K562 (cell line): ENCODE data around the gene SLAMF8. TPM values are rescaled to one million over a fixed set of nuclear protein-coding genes. Genes with fewer than 3 reads are reported as not detected.

Experiments used
- ATAC-seq: fragments of 200-7000 bp; cut with Tn5 transposase; 3 replicates; pipeline ENCODE4 v1.9.1; 2020; ENCODE audit warnings: moderate library complexity
- BruUV-seq: library from RNA; stranded (reverse); fragments of 400-500 nt; replicated peaks from 2 replicates; lab custom pipeline; 2021; lab: Mats Ljungman, UMichigan
- CTCF ChIA-PET: fragments of 300-600 bp; formaldehyde crosslinking; extraction: SDS; loops from one replicate; lab custom pipeline; 2021; ENCODE audit warnings: low intra/inter-chr PET ratio; lab: Yijun Ruan, JAX
- POLR2A ChIA-PET: fragments of 300-600, 350-650 bp; sonication (Branson Sonifier 250); formaldehyde crosslinking; extraction: SDS; loops from one replicate; lab custom pipeline; 2021; ENCODE audit warnings: antibody characterized with exemption, inconsistent platforms; lab: Yijun Ruan, JAX
- DNase-seq, 4 experiments: peaks; one replicate each; pipeline versions ENCODE4 v3.0.0 to v3.0.0-alpha.2; 2011 to 2018; ENCODE audit warnings: low spot score in 3 of 4, mixed read lengths in 3 of 4; ENCODE audit errors: extremely low read depth in 1 of 4
- FAIRE-seq: peaks from 2 replicates; lab custom pipeline; 2011; peaks lifted over from hg19 to GRCh38; lab: Jason Lieb, UNC
- H2AFZ ChIP-seq: 2 replicates; pipeline ENCODE4 v1.6.0; 2011; ENCODE audit warnings: low read depth, low read length, control low read depth, inconsistent platforms
- H3K27ac ChIP-seq: fragments of 200-600 bp; 3 replicates; pipeline ENCODE4 v1.8.0; 2011; ENCODE audit warnings: low read depth, mild to moderate bottlenecking, control low read depth, inconsistent platforms, low read length, moderate library complexity, mixed read lengths; ENCODE audit errors: extremely low read depth
- H3K27me3 ChIP-seq, 2 experiments: fragments of 300-600 bp in 1 of 2; 2 replicates in 1 of 2; 3 replicates in 1 of 2; pipeline versions ENCODE4 v1.6.0 to v1.8.0; 2011; ENCODE audit warnings: inconsistent platforms in 2 of 2, low read length in 2 of 2, mild to moderate bottlenecking in 1 of 2, mixed read lengths in 1 of 2, moderate library complexity in 1 of 2; ENCODE audit not compliant: control insufficient read depth in 2 of 2, insufficient read depth in 2 of 2
- H3K36me3 ChIP-seq: fragments of 300-600 bp; 3 replicates; pipeline ENCODE4 v1.8.0; 2011; ENCODE audit warnings: mild to moderate bottlenecking, low read length, inconsistent platforms; ENCODE audit not compliant: control insufficient read depth, insufficient read depth
- H3K4me1 ChIP-seq, 2 experiments: fragments of 200-600 bp in 1 of 2; replicated peaks in 1 of 2; 2 replicates in 1 of 2; 3 replicates in 1 of 2; pipeline versions ENCODE4 v1.5.1 to v1.8.0; 2011; ENCODE audit warnings: inconsistent platforms in 2 of 2, low read length in 2 of 2, mild to moderate bottlenecking in 1 of 2, mixed read lengths in 1 of 2, moderate library complexity in 1 of 2; ENCODE audit not compliant: control insufficient read depth in 2 of 2, insufficient read depth in 2 of 2
- H3K4me2 ChIP-seq: 2 replicates; pipeline ENCODE4 v1.6.1; 2011; ENCODE audit warnings: low read length, control low read depth, inconsistent platforms, mixed read lengths; ENCODE audit not compliant: insufficient read depth
- H3K4me3 ChIP-seq: fragments of 200-600 bp; sonication (generic), shearing (Covaris generic); 2 replicates; pipeline ENCODE4 v1.5.1; 2016; ENCODE audit warnings: control low read depth, inconsistent platforms
- H3K79me2 ChIP-seq: fragments of 200-600 bp; 3 replicates; pipeline ENCODE4 v1.8.0; 2011; ENCODE audit warnings: low read length, inconsistent platforms; ENCODE audit not compliant: control insufficient read depth, insufficient read depth
- H3K9ac ChIP-seq, 2 experiments: 2 replicates each; pipeline versions ENCODE4 v1.6.0 to v1.6.1; 2011; ENCODE audit warnings: low read depth in 2 of 2, low read length in 2 of 2, control low read depth in 1 of 2, inconsistent platforms in 1 of 2, mild to moderate bottlenecking in 1 of 2, mixed read lengths in 1 of 2; ENCODE audit not compliant: insufficient read depth in 1 of 2
- H3K9me1 ChIP-seq: one replicate; pipeline ENCODE4 v1.6.0; 2011; ENCODE audit warnings: inconsistent platforms, mild to moderate bottlenecking, low read length, moderate library complexity; ENCODE audit not compliant: control insufficient read depth, insufficient read depth
- H3K9me3 ChIP-seq: replicated peaks from 2 replicates; pipeline ENCODE4 v1.5.1; 2011; ENCODE audit warnings: low read depth, low read length, inconsistent platforms; ENCODE audit not compliant: control insufficient read depth, insufficient read depth
- H4K20me1 ChIP-seq: replicated peaks from 2 replicates; pipeline ENCODE4 v1.6.1; 2011; ENCODE audit warnings: low read length, inconsistent platforms, mixed read lengths; ENCODE audit not compliant: control insufficient read depth, insufficient read depth
- CCNT2 ChIP-seq: IDR thresholded peaks from 2 replicates; pipeline ENCODE4 v1.6.1; 2011; ENCODE audit warnings: borderline replicate concordance, low read depth, mild to moderate bottlenecking, moderate library complexity, mixed read lengths, low read length; ENCODE audit not compliant: insufficient read length; ENCODE audit errors: extremely low read depth
- CREB3L1 ChIP-seq: fragments of 450-650 bp; IDR thresholded peaks from 2 replicates; pipeline ENCODE4 v1.6.1; 2014; ENCODE audit warnings: low read depth, mild to moderate bottlenecking, moderate library complexity, borderline replicate concordance
- JUND ChIP-seq, 2 experiments: IDR thresholded peaks; 2 replicates in 1 of 2; 3 replicates in 1 of 2; pipeline ENCODE4 v1.6.1; 2011; ENCODE audit warnings: borderline replicate concordance in 2 of 2, low read depth in 2 of 2, low read length in 2 of 2, improper control_type of control experiment in 1 of 2, missing biosample characterization in 1 of 2, missing genetic modification characterization in 1 of 2, missing genetic modification reagents in 1 of 2
- MAFG ChIP-seq: fragments of 450-650 bp; conservative IDR thresholded peaks from 2 replicates; pipeline ENCODE4 v1.6.1; 2016; ENCODE audit warnings: missing genetic modification characterization, missing compliant biosample characterization
- MBD2 ChIP-seq: sonication (generic); IDR thresholded peaks from 2 replicates; pipeline ENCODE4 v1.6.1; 2016; ENCODE audit warnings: low read depth, borderline replicate concordance
- MTA3 ChIP-seq: fragments of 450-650 bp; formaldehyde crosslinking; IDR thresholded peaks from 2 replicates; pipeline ENCODE4 v1.6.1; 2017; ENCODE audit warnings: mild to moderate bottlenecking, borderline replicate concordance
- SMARCA4 ChIP-seq: fragments of 450-650 bp; IDR thresholded peaks from 2 replicates; pipeline ENCODE4 v1.6.1; 2016
- ZNF444 ChIP-seq: fragments of 250-450 bp; sonication (Bioruptor Pico); IDR thresholded peaks from 2 replicates; pipeline ENCODE4 v1.4.0; 2020; ENCODE audit warnings: mild to moderate bottlenecking, moderate library complexity
- WGBS: fragments of 100-300 bp; shearing (Covaris generic); methylation state at CpG from one replicate; pipeline ENCODE4 v1.1.6; 2016; ENCODE audit warnings: low coverage, mixed read lengths; ENCODE audit not compliant: insufficient coverage; ENCODE audit errors: missing lambda C conversion rate; 5-methylcytosine and 5-hydroxymethylcytosine counted together
- in situ Hi-C: fragments of 300-500 bp; cut with MboI; formaldehyde crosslinking; loops from 4 replicates; pipeline ENCODE4 v1.15.0; 2018; ENCODE audit warnings: inconsistent platforms, mixed read lengths
- intact Hi-C: fragments of 100-400 bp; cut with micrococcal nuclease; formaldehyde crosslinking; loops from 2 replicates; pipeline ENCODE4 v1.14.2; 2022
- polyA plus RNA-seq, 8 experiments: library from polyadenylated mRNA; depleted of rRNA in 4 of 8; stranded (reverse) in 5 of 8; unstranded in 3 of 8; fragments of >200 nt; fragmentation: Nextera tagmentation in 2 of 8; fragmentation: Illumina TruSeq in 1 of 8; extraction: Ambion mirVana in 2 of 8; extraction: Trizol in 1 of 8; gene quantifications; 2 replicates each; pipeline versions ENCODE4 v1.2.1 to v1.2.3, GENCODE V29; 2011 to 2014; ENCODE audit warnings: inconsistent platforms in 1 of 8, missing spikeins in 1 of 8
- total RNA-seq, 7 experiments: library from RNA; depleted of rRNA in 6 of 7; stranded (reverse); fragments of >200 nt in 6 of 7; fragmentation: Illumina TruSeq in 2 of 7; extraction: Trizol in 2 of 7; gene quantifications; 2 replicates each; pipeline versions ENCODE4 v1.2.1 to v1.2.3, GENCODE V29; 2011 to 2021; ENCODE audit warnings: low replicate concordance in 1 of 7
- TF ChIP-seq, protein P1 (sequence below): fragments of 200-800 bp; sonication (Bioruptor generic); IDR thresholded peaks from 2 replicates; pipeline ENCODE4 v1.6.1; 2017; ENCODE audit warnings: missing genetic modification characterization, missing compliant biosample characterization
- TF ChIP-seq, protein P2 (sequence below): fragments of 450-650 bp; IDR thresholded peaks from 2 replicates; pipeline ENCODE4 v1.6.1; 2017; ENCODE audit warnings: antibody characterized with exemption, mild to moderate bottlenecking

The SLAMF8 gene
- total and polyA plus RNA-seq, 9 of the 15 experiments (the other 6 are each of a cell fraction or from before 2014, with no cell fraction given): not detected

DNA sequence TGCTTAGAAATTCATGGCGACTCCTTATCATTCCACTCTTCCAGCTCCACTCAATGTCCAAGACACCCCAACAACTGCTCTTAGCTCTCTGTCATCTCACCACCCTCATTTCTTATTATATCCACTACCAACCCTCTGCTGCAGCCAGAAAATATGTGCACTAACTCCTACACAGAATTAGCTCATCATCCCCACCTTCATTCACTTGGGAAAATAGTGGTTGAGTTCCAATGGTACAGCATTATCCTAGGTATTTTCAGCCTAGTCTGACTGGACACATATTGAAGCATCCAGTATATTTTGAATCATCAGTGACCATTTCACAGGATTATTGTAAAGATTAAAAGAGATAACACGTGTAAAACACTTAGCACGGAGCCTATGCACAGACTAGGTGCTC lies 52.5 kb downstream of the SLAMF8 start (continued):
- no peak for TF ChIP-seq MTA3
- no peak for TF ChIP-seq CCNT2
- TF ChIP-seq, protein P1, sequence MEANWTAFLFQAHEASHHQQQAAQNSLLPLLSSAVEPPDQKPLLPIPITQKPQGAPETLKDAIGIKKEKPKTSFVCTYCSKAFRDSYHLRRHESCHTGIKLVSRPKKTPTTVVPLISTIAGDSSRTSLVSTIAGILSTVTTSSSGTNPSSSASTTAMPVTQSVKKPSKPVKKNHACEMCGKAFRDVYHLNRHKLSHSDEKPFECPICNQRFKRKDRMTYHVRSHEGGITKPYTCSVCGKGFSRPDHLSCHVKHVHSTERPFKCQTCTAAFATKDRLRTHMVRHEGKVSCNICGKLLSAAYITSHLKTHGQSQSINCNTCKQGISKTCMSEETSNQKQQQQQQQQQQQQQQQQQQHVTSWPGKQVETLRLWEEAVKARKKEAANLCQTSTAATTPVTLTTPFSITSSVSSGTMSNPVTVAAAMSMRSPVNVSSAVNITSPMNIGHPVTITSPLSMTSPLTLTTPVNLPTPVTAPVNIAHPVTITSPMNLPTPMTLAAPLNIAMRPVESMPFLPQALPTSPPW (CRISPR knock-in tag): no peak
- TF ChIP-seq MBD2: no peak

GRCh38 chr1:159879977-159880376 lies 53.3 kb downstream of the SLAMF8 start:
- in situ Hi-C loops: no loop called here
- no TSS peak for BruUV-seq
- 10% methylated on average over 4 of the region's 4 CpGs for WGBS
- ChIA-PET POLR2A (interaction anchor here (0.7 to 3.1 kb wide), 5 partner anchors 9 to 82 kb away, joined by 3 to 21 read pairs (median 3); partner anchors contain the start of gene TAGLN2), CTCF (no interaction called here)
- peak overlapping the region; percentile 34; the same call in 1 of the 3 replicates for H3K27ac ChIP-seq
- H2AFZ ChIP-seq: peak overlapping the region; percentile 8; the same call in 1 of the 2 replicates
- H3K27me3 ChIP-seq: no peaks in the 10 kb centered on the region; a peak in 1 of 5 replicates
- H4K20me1 ChIP-seq: no peaks in the 10 kb centered on the region
- no peak overlapping the region for H3K9ac ChIP-seq
- no peaks in the 10 kb centered on the region; the same call in 1 of the 2 replicates for H3K9me3 ChIP-seq
- peaks cover 3% of the 10 kb centered on the region for H3K9me1 ChIP-seq
- ATAC-seq (peak; percentile 30; the same call in 2 of the 3 replicates), FAIRE-seq (peak; percentile 72), DNase-seq (peak in 2 of 4 experiments; percentile 26 to 48)
- intact Hi-C loops: no loop called here
- H3K79me2 ChIP-seq: no peaks in the 10 kb centered on the region
- no peaks in the 10 kb centered on the region for H3K36me3 ChIP-seq
- no peak overlapping the region for H3K4me3 ChIP-seq
- peaks cover 4 to 43% of the 10 kb centered on the region in 2 experiments; a peak in 4 of 5 replicates for H3K4me1 ChIP-seq
- peak overlapping the region; percentile 10; the same call in 1 of the 2 replicates for H3K4me2 ChIP-seq
- TF ChIP-seq CREB3L1 (no peak), SMARCA4 (peak; percentile 63; the same call in 1 of the 2 replicates), MAFG (tag) (peak; percentile 99), ZNF444 (no peak), JUND (IDR thresholded peaks at IDR 0.05; ENCODE audit: borderline replicate concordance, low read depth, low read length) (peak; percentile 42; the same call in 1 of the 2 replicates), JUND (tag; IDR thresholded peaks at IDR 0.05; ENCODE audit: borderline replicate concordance, low read depth, low read length) (peak; percentile 66; the same call in 1 of the 3 replicates)
- TF ChIP-seq, protein P2, sequence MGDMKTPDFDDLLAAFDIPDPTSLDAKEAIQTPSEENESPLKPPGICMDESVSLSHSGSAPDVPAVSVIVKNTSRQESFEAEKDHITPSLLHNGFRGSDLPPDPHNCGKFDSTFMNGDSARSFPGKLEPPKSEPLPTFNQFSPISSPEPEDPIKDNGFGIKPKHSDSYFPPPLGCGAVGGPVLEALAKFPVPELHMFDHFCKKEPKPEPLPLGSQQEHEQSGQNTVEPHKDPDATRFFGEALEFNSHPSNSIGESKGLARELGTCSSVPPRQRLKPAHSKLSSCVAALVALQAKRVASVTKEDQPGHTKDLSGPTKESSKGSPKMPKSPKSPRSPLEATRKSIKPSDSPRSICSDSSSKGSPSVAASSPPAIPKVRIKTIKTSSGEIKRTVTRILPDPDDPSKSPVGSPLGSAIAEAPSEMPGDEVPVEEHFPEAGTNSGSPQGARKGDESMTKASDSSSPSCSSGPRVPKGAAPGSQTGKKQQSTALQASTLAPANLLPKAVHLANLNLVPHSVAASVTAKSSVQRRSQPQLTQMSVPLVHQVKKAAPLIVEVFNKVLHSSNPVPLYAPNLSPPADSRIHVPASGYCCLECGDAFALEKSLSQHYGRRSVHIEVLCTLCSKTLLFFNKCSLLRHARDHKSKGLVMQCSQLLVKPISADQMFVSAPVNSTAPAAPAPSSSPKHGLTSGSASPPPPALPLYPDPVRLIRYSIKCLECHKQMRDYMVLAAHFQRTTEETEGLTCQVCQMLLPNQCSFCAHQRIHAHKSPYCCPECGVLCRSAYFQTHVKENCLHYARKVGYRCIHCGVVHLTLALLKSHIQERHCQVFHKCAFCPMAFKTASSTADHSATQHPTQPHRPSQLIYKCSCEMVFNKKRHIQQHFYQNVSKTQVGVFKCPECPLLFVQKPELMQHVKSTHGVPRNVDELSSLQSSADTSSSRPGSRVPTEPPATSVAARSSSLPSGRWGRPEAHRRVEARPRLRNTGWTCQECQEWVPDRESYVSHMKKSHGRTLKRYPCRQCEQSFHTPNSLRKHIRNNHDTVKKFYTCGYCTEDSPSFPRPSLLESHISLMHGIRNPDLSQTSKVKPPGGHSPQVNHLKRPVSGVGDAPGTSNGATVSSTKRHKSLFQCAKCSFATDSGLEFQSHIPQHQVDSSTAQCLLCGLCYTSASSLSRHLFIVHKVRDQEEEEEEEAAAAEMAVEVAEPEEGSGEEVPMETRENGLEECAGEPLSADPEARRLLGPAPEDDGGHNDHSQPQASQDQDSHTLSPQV: peak; percentile 39; the same call in 1 of the 2 replicates
